D341Med (cell line): ENCODE results near the gene KCNIP1.

Source experiments
- DNase-seq: peaks from one replicate; pipeline ENCODE4 v3.0.0; 2012; ENCODE audit warnings: low spot score

KCNIP1 gene

DNA sequence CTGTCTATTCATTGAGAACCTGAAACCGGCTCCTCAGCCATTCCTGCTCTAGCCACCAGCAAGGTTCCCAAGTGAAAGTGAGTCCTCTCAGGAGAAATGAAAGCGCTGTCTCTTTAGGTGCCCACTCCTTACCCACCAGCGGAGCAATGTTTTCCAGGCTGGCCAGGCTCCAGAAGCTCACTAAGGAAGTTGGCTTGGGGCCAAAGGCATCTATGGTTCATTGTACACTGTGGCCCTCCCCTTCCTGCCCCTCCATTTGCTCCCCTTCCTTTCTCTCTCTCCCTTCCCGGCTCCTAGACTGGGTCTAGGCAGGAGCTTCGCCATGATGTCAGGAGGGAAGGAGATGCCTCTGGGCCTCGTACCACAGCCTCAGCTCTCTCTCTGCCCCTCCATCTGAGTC lies 278.6 kb downstream of the KCNIP1 start:
- DNase-seq, result no peak

DNA sequence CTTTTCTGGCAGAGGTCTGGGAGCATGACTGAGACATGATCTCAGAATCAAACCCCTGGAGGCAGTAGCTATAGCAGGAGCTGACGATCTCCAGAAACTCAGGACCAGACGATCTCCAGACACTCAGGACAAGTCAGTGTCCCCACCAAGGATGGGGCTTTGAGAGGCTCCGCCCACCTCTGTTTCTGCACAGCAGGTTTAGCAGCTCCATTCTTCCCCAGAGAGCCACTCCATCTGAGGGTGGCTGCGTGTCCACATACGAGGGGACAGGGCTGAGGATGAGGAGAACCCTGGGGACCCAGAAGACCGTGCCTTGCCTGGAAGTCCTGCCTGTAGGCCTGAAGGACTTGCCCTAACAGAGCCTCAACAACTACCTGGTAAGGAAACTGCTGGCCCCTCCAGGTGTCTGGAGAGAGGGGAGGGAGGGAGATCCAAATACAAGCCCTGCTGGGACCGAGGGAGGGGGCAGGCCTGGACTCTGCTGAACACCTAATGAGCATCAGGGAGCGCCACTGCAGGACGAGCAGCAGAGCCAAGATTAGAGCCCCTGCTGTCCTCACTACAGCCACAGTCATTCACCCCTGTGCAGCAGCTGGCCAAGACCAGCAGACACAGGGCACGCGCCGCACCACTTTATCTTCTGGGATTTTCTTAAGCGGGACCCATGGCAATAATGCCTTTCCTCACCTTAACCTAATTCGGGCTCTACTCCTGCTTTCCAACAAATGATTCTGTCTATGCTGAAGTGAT lies 279.9 kb downstream of the KCNIP1 start, which contains the start of gene GABRP:
TSS of gene GABRP (plus strand) at position 228 of the 750 bp plus-strand sequence. CDS start 4,891 bp downstream, outside the sequence.
- no peak for DNase-seq

DNA sequence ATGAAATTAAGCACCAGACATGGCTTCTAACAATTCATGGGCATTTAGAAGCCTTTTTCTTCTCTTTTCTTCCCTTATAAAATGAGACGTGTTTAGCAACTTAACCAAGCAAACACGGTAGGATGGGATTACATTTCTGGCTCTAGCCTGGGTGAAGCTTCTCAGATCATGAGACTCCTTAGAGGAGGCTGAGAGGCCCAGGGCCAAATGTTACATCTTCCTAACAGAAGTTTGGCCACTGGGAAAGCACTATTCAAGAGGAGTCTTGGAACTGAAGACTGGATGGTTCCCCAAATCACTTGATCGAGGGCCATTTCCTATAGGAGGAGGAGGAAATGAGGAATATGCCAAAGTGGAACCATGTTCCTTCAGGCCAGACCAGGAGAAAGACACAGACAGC lies 281.6 kb downstream of the KCNIP1 start:
- DNase-seq, result no peak
